Retinal pigment epithelial cell (primary cell): ENCODE results near the gene NR1I3.
A peak's percentile ranks its signal among the peaks of the same experiment; 100 is the strongest.

ENCODE experiments used
- DNase-seq: peaks from one replicate; pipeline ENCODE4 v3.0.0-alpha.2; 2010; ENCODE audit warnings: low read depth
- H3K4me3 ChIP-seq: 2 replicates; pipeline ENCODE4 v1.5.1; 2011; ENCODE audit warnings: mild to moderate bottlenecking, low read length, control low read depth, moderate library complexity
- TF ChIP-seq, protein P1 (sequence below): conservative IDR thresholded peaks from 2 replicates; pipeline ENCODE4 v1.5.1; 2011; ENCODE audit warnings: low read depth, low read length, control low read depth, inconsistent platforms

The NR1I3 gene

GRCh38 chr1:161191971-161192370 lies 46.0 kb downstream of the NR1I3 start:
- TF ChIP-seq, protein P1, sequence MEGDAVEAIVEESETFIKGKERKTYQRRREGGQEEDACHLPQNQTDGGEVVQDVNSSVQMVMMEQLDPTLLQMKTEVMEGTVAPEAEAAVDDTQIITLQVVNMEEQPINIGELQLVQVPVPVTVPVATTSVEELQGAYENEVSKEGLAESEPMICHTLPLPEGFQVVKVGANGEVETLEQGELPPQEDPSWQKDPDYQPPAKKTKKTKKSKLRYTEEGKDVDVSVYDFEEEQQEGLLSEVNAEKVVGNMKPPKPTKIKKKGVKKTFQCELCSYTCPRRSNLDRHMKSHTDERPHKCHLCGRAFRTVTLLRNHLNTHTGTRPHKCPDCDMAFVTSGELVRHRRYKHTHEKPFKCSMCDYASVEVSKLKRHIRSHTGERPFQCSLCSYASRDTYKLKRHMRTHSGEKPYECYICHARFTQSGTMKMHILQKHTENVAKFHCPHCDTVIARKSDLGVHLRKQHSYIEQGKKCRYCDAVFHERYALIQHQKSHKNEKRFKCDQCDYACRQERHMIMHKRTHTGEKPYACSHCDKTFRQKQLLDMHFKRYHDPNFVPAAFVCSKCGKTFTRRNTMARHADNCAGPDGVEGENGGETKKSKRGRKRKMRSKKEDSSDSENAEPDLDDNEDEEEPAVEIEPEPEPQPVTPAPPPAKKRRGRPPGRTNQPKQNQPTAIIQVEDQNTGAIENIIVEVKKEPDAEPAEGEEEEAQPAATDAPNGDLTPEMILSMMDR: no peak
- DNase-seq: no peak
- no peak overlapping the region for H3K4me3 ChIP-seq

- TF ChIP-seq, protein P1: no peak
- DNase-seq: no peak
- H3K4me3 ChIP-seq: no peak overlapping the region
Measured at GRCh38 chr1:161190962-161191521, 47.0 kb downstream of the NR1I3 start.

DNA sequence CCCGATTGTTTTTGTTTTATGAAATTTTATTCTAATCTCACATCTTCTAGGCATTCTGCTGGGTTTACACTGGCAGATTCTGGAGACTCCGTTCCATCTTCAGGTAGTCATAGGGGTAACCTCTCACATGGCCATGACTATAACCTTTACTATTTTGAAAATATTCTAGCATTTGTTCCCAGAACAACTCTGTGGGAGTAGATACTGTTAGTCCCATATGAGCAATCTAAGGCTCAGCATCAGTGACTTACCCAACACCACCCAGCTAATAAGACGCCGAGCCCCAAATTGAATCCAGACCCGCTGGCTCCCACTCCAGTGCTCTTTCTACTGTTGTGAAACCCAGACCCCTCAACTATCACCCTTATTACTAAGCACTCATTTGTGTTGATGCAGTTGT lies 49.0 kb downstream of the NR1I3 start:
- TF ChIP-seq, protein P1: no peak
- H3K4me3 ChIP-seq: no peak overlapping the region
- no peak for DNase-seq

GRCh38 chr1:161188381-161188780 lies 49.6 kb downstream of the NR1I3 start:
- DNase-seq: no peak
- H3K4me3 ChIP-seq: no peak overlapping the region
- TF ChIP-seq, protein P1: no peak

GRCh38 chr1:161187311-161187710 lies 50.7 kb downstream of the NR1I3 start:
- TF ChIP-seq, protein P1: no peak
- H3K4me3 ChIP-seq: no peak overlapping the region
- DNase-seq: peak; percentile 43

DNA sequence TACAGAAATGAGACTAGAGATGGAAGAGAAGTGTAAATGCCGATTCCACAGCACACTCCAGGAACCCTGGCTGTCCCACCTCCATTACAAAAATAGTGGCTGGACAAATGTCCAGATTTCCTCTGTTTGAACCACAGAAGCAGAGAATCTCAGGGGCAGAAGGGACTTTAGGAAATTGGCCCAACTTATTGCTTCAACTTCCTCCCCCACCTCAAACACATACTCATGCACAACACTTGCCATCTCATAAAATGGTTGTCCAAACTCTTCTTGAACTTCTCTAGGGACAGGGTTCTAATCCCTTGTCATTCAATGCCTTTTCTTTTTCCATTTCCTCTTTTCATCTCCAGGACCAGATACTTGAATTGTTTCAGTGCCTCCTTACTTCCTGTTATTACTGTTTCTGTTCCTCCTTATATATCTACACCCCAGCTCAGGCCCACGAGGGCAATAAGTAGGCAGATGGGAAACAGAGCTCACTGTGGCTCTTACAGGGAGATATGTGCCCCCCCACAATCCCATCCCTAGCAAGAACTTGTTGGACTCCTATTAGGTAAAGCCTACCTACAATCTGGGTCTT lies 52.2 kb downstream of the NR1I3 start:
- DNase-seq: no peak
- TF ChIP-seq, protein P1: no peak
- no peak overlapping the region for H3K4me3 ChIP-seq

- TF ChIP-seq, protein P1: no peak
- peak; percentile 87 for DNase-seq
- no peak overlapping the region for H3K4me3 ChIP-seq
Measured at GRCh38 chr1:161185282-161185682, 52.7 kb downstream of the NR1I3 start.
